OCI-LY1 (cell line): ENCODE data around the gene TRIO.

Experiments used
- EZH2 ChIP-seq: fragments of 200-600 bp; sonication (generic), shearing (Covaris generic); IDR thresholded peaks from 2 replicates; pipeline ENCODE4 v1.8.0; 2017; ENCODE audit warnings: borderline replicate concordance, mixed run types, mild to moderate bottlenecking, antibody characterized with exemption, low read length, moderate library complexity, mixed read lengths
- TF ChIP-seq, protein P1 (sequence below): fragments of 200-600 bp; sonication (generic), shearing (Covaris generic); IDR thresholded peaks from 2 replicates; pipeline ENCODE4 v1.5.1; 2017; ENCODE audit warnings: mild to moderate bottlenecking, antibody characterized with exemption, low read length, moderate library complexity, mixed read lengths

DNA sequence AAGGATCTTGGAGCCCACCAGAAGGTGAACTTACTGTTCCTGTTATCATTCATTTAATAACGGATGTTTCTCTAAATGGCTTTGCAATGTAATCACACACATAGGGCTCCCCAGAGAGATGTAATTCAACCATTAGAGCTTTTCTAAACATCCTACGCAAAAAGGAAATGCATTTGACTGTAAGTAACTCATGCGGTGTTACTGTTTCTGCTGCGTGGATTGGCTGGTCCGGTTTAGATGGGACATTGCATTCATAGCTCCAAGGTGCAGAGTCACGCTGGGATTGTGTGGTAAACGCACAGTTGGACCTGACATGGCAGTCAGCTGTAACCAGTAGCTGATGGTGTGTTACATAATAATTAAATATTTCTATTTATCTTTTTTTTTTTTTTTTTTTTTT is 252.9 kb downstream of the TRIO start:
- no peak for TF ChIP-seq EZH2
- TF ChIP-seq, protein P1, sequence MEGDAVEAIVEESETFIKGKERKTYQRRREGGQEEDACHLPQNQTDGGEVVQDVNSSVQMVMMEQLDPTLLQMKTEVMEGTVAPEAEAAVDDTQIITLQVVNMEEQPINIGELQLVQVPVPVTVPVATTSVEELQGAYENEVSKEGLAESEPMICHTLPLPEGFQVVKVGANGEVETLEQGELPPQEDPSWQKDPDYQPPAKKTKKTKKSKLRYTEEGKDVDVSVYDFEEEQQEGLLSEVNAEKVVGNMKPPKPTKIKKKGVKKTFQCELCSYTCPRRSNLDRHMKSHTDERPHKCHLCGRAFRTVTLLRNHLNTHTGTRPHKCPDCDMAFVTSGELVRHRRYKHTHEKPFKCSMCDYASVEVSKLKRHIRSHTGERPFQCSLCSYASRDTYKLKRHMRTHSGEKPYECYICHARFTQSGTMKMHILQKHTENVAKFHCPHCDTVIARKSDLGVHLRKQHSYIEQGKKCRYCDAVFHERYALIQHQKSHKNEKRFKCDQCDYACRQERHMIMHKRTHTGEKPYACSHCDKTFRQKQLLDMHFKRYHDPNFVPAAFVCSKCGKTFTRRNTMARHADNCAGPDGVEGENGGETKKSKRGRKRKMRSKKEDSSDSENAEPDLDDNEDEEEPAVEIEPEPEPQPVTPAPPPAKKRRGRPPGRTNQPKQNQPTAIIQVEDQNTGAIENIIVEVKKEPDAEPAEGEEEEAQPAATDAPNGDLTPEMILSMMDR: no peak
